ENCODE results near the gene STYXL2. TPM values are rescaled to one million over a fixed set of nuclear protein-coding genes. Genes with fewer than 3 reads are reported as not detected.

Gene STYXL2
- total and polyA plus RNA-seq, 2 of the 8 experiments (the other 6 are each of a cell fraction or from before 2014, with no cell fraction given), result 0.09 to 0.22 TPM

- TF ChIP-seq EGR1 (IDR thresholded peaks at IDR 0.05; ENCODE audit: borderline replicate concordance, low read depth, low read length) (no peak), GABPA (IDR thresholded peaks at IDR 0.05; ENCODE audit: borderline replicate concordance, insufficient read depth, low read length) (no peak)
Measured at GRCh38 chr1:167076136-167076710, 17.7 kb upstream of the STYXL2 start (continued).
